PFSK-1 (cell line): ENCODE measurements around the gene LMBRD1.

Source experiments
- FOXP2 ChIP-seq: optimal IDR thresholded peaks from 2 replicates; pipeline ENCODE3; 2011; ENCODE audit warnings: borderline replicate concordance, control low read depth, inconsistent platforms; ENCODE audit not compliant: insufficient read depth; ENCODE audit errors: extremely low read length, extremely low read depth
- POLR2AphosphoS5 ChIP-seq: IDR thresholded peaks from 2 replicates; pipeline ENCODE4 v1.6.1; 2012; ENCODE audit warnings: low read depth, mild to moderate bottlenecking, control low read depth, low read length, moderate library complexity
- REST ChIP-seq, 2 experiments: IDR thresholded peaks; 2 replicates each; pipeline versions ENCODE4 v1.6.1 to v1.8.0; 2011 to 2012; ENCODE audit warnings: low read depth in 2 of 2, low read length in 2 of 2, control low read depth in 1 of 2, inconsistent platforms in 1 of 2, mild to moderate bottlenecking in 1 of 2, moderate library complexity in 1 of 2; ENCODE audit not compliant: insufficient read depth in 1 of 2
- SIN3A ChIP-seq: IDR thresholded peaks from 2 replicates; pipeline ENCODE4 v1.6.1; 2012; ENCODE audit warnings: mild to moderate bottlenecking, low read length, moderate library complexity, borderline replicate concordance; ENCODE audit not compliant: insufficient read depth
- TAF1 ChIP-seq: IDR thresholded peaks from 2 replicates; pipeline ENCODE4 v1.6.1; 2012; ENCODE audit warnings: low read length, control low read depth, borderline replicate concordance; ENCODE audit not compliant: insufficient read depth

GRCh38 chr6:69784595-69785377 is 12.0 kb downstream of the LMBRD1 start:
- no peak for TF ChIP-seq POLR2AphosphoS5
- no peak for TF ChIP-seq REST (IDR thresholded peaks at IDR 0.05; ENCODE audit: insufficient read depth in 1 of 2, low read depth in 2 of 2, low read length in 2 of 2)
- no peak for TF ChIP-seq TAF1
- no peak for TF ChIP-seq SIN3A
- no peak for TF ChIP-seq FOXP2
